Astrocyte (in vitro differentiated cells and primary cell): ENCODE measurements around the gene FOLR2.
"Not testable (repeated sequence)": the region's sequence is repeated elsewhere in the genome, so short reads cannot be mapped to it uniquely, and the experiment has no call there.

Experiments used
- CTCF ChIP-seq: IDR thresholded peaks from 2 replicates; pipeline ENCODE4 v1.5.1; 2011; ENCODE audit warnings: low read depth, mild to moderate bottlenecking, inconsistent platforms, low read length, moderate library complexity; ENCODE audit not compliant: insufficient read depth
- EZH2 ChIP-seq: IDR thresholded peaks from 2 replicates; pipeline ENCODE4 v1.6.1; 2012; ENCODE audit warnings: mild to moderate bottlenecking, low read length, inconsistent platforms; ENCODE audit not compliant: insufficient read depth

- TF ChIP-seq CTCF, EZH2: not testable (repeated sequence)
Observed at GRCh38 chr11:72169754-72170153, 46.8 kb upstream of the FOLR2 start.
